NB4 (cell line): ENCODE results near the gene DDX20.

Source experiments
- MYC ChIP-seq: IDR thresholded peaks from 2 replicates; pipeline ENCODE4 v1.6.1; 2011; ENCODE audit warnings: low read depth, low read length
- TF ChIP-seq, protein P1 (sequence below): IDR thresholded peaks from one replicate; pipeline ENCODE4 v1.5.1; 2012; ENCODE audit warnings: low read depth, low read length

- TF ChIP-seq, protein P1, sequence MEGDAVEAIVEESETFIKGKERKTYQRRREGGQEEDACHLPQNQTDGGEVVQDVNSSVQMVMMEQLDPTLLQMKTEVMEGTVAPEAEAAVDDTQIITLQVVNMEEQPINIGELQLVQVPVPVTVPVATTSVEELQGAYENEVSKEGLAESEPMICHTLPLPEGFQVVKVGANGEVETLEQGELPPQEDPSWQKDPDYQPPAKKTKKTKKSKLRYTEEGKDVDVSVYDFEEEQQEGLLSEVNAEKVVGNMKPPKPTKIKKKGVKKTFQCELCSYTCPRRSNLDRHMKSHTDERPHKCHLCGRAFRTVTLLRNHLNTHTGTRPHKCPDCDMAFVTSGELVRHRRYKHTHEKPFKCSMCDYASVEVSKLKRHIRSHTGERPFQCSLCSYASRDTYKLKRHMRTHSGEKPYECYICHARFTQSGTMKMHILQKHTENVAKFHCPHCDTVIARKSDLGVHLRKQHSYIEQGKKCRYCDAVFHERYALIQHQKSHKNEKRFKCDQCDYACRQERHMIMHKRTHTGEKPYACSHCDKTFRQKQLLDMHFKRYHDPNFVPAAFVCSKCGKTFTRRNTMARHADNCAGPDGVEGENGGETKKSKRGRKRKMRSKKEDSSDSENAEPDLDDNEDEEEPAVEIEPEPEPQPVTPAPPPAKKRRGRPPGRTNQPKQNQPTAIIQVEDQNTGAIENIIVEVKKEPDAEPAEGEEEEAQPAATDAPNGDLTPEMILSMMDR = no peak
- TF ChIP-seq MYC = no peak
Measured at GRCh38 chr1:111778066-111778465, 22.4 kb downstream of the DDX20 start.
